K562 (cell line): ENCODE measurements around the gene REPS1. TPM values are rescaled to one million over a fixed set of nuclear protein-coding genes. Genes with fewer than 3 reads are reported as not detected.
A peak's percentile ranks its signal among the peaks of the same experiment; 100 is the strongest.

Experiments
- ATAC-seq: fragments of 200-7000 bp; cut with Tn5 transposase; 3 replicates; pipeline ENCODE4 v1.9.1; 2020; ENCODE audit warnings: moderate library complexity
- BruUV-seq: library from RNA; stranded (reverse); fragments of 400-500 nt; replicated peaks from 2 replicates; lab custom pipeline; 2021; lab: Mats Ljungman, UMichigan
- CTCF ChIA-PET: fragments of 300-600 bp; formaldehyde crosslinking; extraction: SDS; loops from one replicate; lab custom pipeline; 2021; ENCODE audit warnings: low intra/inter-chr PET ratio; lab: Yijun Ruan, JAX
- POLR2A ChIA-PET: fragments of 300-600, 350-650 bp; sonication (Branson Sonifier 250); formaldehyde crosslinking; extraction: SDS; loops from one replicate; lab custom pipeline; 2021; ENCODE audit warnings: antibody characterized with exemption, inconsistent platforms; lab: Yijun Ruan, JAX
- DNase-seq, 4 experiments: peaks; one replicate each; pipeline versions ENCODE4 v3.0.0 to v3.0.0-alpha.2; 2011 to 2018; ENCODE audit warnings: low spot score in 3 of 4, mixed read lengths in 3 of 4; ENCODE audit errors: extremely low read depth in 1 of 4
- FAIRE-seq: peaks from 2 replicates; lab custom pipeline; 2011; peaks lifted over from hg19 to GRCh38; lab: Jason Lieb, UNC
- H2AFZ ChIP-seq: 2 replicates; pipeline ENCODE4 v1.6.0; 2011; ENCODE audit warnings: low read depth, low read length, control low read depth, inconsistent platforms
- H3K27ac ChIP-seq: fragments of 200-600 bp; 3 replicates; pipeline ENCODE4 v1.8.0; 2011; ENCODE audit warnings: low read depth, mild to moderate bottlenecking, control low read depth, inconsistent platforms, low read length, moderate library complexity, mixed read lengths; ENCODE audit errors: extremely low read depth
- H3K27me3 ChIP-seq, 2 experiments: fragments of 300-600 bp in 1 of 2; 2 replicates in 1 of 2; 3 replicates in 1 of 2; pipeline versions ENCODE4 v1.6.0 to v1.8.0; 2011; ENCODE audit warnings: inconsistent platforms in 2 of 2, low read length in 2 of 2, mild to moderate bottlenecking in 1 of 2, mixed read lengths in 1 of 2, moderate library complexity in 1 of 2; ENCODE audit not compliant: control insufficient read depth in 2 of 2, insufficient read depth in 2 of 2
- H3K36me3 ChIP-seq: fragments of 300-600 bp; 3 replicates; pipeline ENCODE4 v1.8.0; 2011; ENCODE audit warnings: mild to moderate bottlenecking, low read length, inconsistent platforms; ENCODE audit not compliant: control insufficient read depth, insufficient read depth
- H3K4me1 ChIP-seq, 2 experiments: fragments of 200-600 bp in 1 of 2; replicated peaks in 1 of 2; 2 replicates in 1 of 2; 3 replicates in 1 of 2; pipeline versions ENCODE4 v1.5.1 to v1.8.0; 2011; ENCODE audit warnings: inconsistent platforms in 2 of 2, low read length in 2 of 2, mild to moderate bottlenecking in 1 of 2, mixed read lengths in 1 of 2, moderate library complexity in 1 of 2; ENCODE audit not compliant: control insufficient read depth in 2 of 2, insufficient read depth in 2 of 2
- H3K4me2 ChIP-seq: 2 replicates; pipeline ENCODE4 v1.6.1; 2011; ENCODE audit warnings: low read length, control low read depth, inconsistent platforms, mixed read lengths; ENCODE audit not compliant: insufficient read depth
- H3K4me3 ChIP-seq: fragments of 200-600 bp; sonication (generic), shearing (Covaris generic); 2 replicates; pipeline ENCODE4 v1.5.1; 2016; ENCODE audit warnings: control low read depth, inconsistent platforms
- H3K79me2 ChIP-seq: fragments of 200-600 bp; 3 replicates; pipeline ENCODE4 v1.8.0; 2011; ENCODE audit warnings: low read length, inconsistent platforms; ENCODE audit not compliant: control insufficient read depth, insufficient read depth
- H3K9ac ChIP-seq, 2 experiments: 2 replicates each; pipeline versions ENCODE4 v1.6.0 to v1.6.1; 2011; ENCODE audit warnings: low read depth in 2 of 2, low read length in 2 of 2, control low read depth in 1 of 2, inconsistent platforms in 1 of 2, mild to moderate bottlenecking in 1 of 2, mixed read lengths in 1 of 2; ENCODE audit not compliant: insufficient read depth in 1 of 2
- H3K9me1 ChIP-seq: one replicate; pipeline ENCODE4 v1.6.0; 2011; ENCODE audit warnings: inconsistent platforms, mild to moderate bottlenecking, low read length, moderate library complexity; ENCODE audit not compliant: control insufficient read depth, insufficient read depth
- H3K9me3 ChIP-seq: replicated peaks from 2 replicates; pipeline ENCODE4 v1.5.1; 2011; ENCODE audit warnings: low read depth, low read length, inconsistent platforms; ENCODE audit not compliant: control insufficient read depth, insufficient read depth
- H4K20me1 ChIP-seq: replicated peaks from 2 replicates; pipeline ENCODE4 v1.6.1; 2011; ENCODE audit warnings: low read length, inconsistent platforms, mixed read lengths; ENCODE audit not compliant: control insufficient read depth, insufficient read depth
- GABPB1 ChIP-seq: sonication (generic); formaldehyde crosslinking; IDR thresholded peaks from 2 replicates; pipeline ENCODE4 v1.8.0; 2022; ENCODE audit warnings: mild to moderate bottlenecking, missing genetic modification reagents
- NFXL1 ChIP-seq: fragments of 450-650 bp; formaldehyde crosslinking; IDR thresholded peaks from 2 replicates; pipeline ENCODE4 v1.4.0; 2021; ENCODE audit warnings: mild to moderate bottlenecking
- POLR2AphosphoS5 ChIP-seq: IDR thresholded peaks from 2 replicates; pipeline ENCODE4 v1.6.1; 2011; ENCODE audit warnings: mild to moderate bottlenecking, low read depth, low read length, moderate library complexity; ENCODE audit not compliant: control insufficient read depth, insufficient read depth
- RFX1 ChIP-seq: fragments of 450-650 bp; IDR thresholded peaks from 2 replicates; pipeline ENCODE4 v1.6.1; 2016; ENCODE audit warnings: mild to moderate bottlenecking, moderate library complexity
- RNF219 ChIP-seq: fragments of 250-450 bp; sonication (Bioruptor Pico); IDR thresholded peaks from 2 replicates; pipeline ENCODE4 v1.5.0; 2022; ENCODE audit warnings: mild to moderate bottlenecking
- SPI1 ChIP-seq: IDR thresholded peaks from 2 replicates; pipeline ENCODE4 v1.6.1; 2011; ENCODE audit warnings: low read depth, low read length, control low read depth, borderline replicate concordance
- UBTF ChIP-seq, 2 experiments: IDR thresholded peaks; 2 replicates each; pipeline ENCODE4 v1.6.1; 2012; ENCODE audit warnings: improper control_type of control experiment in 2 of 2, low read depth in 2 of 2, low read length in 2 of 2, borderline replicate concordance in 1 of 2
- WGBS: fragments of 100-300 bp; shearing (Covaris generic); methylation state at CpG from one replicate; pipeline ENCODE4 v1.1.6; 2016; ENCODE audit warnings: low coverage, mixed read lengths; ENCODE audit not compliant: insufficient coverage; ENCODE audit errors: missing lambda C conversion rate; 5-methylcytosine and 5-hydroxymethylcytosine counted together
- in situ Hi-C: fragments of 300-500 bp; cut with MboI; formaldehyde crosslinking; loops from 4 replicates; pipeline ENCODE4 v1.15.0; 2018; ENCODE audit warnings: inconsistent platforms, mixed read lengths
- intact Hi-C: fragments of 100-400 bp; cut with micrococcal nuclease; formaldehyde crosslinking; loops from 2 replicates; pipeline ENCODE4 v1.14.2; 2022
- polyA plus RNA-seq, 8 experiments: library from polyadenylated mRNA; depleted of rRNA in 4 of 8; stranded (reverse) in 5 of 8; unstranded in 3 of 8; fragments of >200 nt; fragmentation: Nextera tagmentation in 2 of 8; fragmentation: Illumina TruSeq in 1 of 8; extraction: Ambion mirVana in 2 of 8; extraction: Trizol in 1 of 8; gene quantifications; 2 replicates each; pipeline versions ENCODE4 v1.2.1 to v1.2.3, GENCODE V29; 2011 to 2014; ENCODE audit warnings: inconsistent platforms in 1 of 8, missing spikeins in 1 of 8
- total RNA-seq, 7 experiments: library from RNA; depleted of rRNA in 6 of 7; stranded (reverse); fragments of >200 nt in 6 of 7; fragmentation: Illumina TruSeq in 2 of 7; extraction: Trizol in 2 of 7; gene quantifications; 2 replicates each; pipeline versions ENCODE4 v1.2.1 to v1.2.3, GENCODE V29; 2011 to 2021; ENCODE audit warnings: low replicate concordance in 1 of 7

The REPS1 gene
- total and polyA plus RNA-seq, 9 of the 15 experiments (the other 6 are each of a cell fraction or from before 2014, with no cell fraction given): 7.9 to 36.0 (median 27.8) TPM

DNA sequence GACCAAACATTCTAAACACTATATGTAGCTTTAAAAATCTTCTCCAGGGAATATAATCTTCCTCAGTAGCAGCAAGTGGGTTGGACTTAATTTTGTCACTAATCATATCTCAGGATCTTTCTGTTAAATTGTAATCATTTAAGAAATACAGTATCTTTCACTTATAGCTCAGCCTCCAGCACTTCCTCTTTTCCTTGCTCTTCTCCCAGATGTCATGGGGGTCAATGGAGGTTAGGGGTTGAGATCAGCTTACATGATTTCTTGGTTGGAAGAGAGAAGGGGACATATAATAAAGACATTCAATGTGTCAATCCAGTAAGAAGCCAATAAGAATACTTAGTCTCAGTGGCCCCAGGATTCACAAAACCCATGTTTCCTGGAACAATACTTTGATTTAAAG, 15.7 kb upstream of the REPS1 start:
- H2AFZ ChIP-seq: no peak overlapping the region
- ChIA-PET CTCF (no interaction called here), POLR2A (interaction anchor here (1.0 to 1.2 kb wide), 2 partner anchors 17 to 18 kb away, joined by 3 read pairs; no protein-coding TSS in a partner anchor)
- BruUV-seq: no TSS peak
- in situ Hi-C loops: no loop called here
- no peak for FAIRE-seq
- TF ChIP-seq SPI1 (peak; percentile 96), POLR2AphosphoS5 (no peak)
- DNase-seq: no peak
- H3K36me3 ChIP-seq: no peaks in the 10 kb centered on the region
- H3K9me1 ChIP-seq: no peaks in the 10 kb centered on the region
- no peak overlapping the region for H3K27ac ChIP-seq
- ATAC-seq: no peak
- H3K9ac ChIP-seq: no peak overlapping the region
- H4K20me1 ChIP-seq: no peaks in the 10 kb centered on the region
- H3K4me1 ChIP-seq: no peaks in the 10 kb centered on the region
- H3K79me2 ChIP-seq: no peaks in the 10 kb centered on the region
- intact Hi-C loops: no loop called here
- no peaks in the 10 kb centered on the region for H3K9me3 ChIP-seq
- no peak overlapping the region for H3K4me3 ChIP-seq
- peaks cover 6 to 11% of the 10 kb centered on the region in 2 experiments for H3K27me3 ChIP-seq
- H3K4me2 ChIP-seq: no peak overlapping the region

DNA sequence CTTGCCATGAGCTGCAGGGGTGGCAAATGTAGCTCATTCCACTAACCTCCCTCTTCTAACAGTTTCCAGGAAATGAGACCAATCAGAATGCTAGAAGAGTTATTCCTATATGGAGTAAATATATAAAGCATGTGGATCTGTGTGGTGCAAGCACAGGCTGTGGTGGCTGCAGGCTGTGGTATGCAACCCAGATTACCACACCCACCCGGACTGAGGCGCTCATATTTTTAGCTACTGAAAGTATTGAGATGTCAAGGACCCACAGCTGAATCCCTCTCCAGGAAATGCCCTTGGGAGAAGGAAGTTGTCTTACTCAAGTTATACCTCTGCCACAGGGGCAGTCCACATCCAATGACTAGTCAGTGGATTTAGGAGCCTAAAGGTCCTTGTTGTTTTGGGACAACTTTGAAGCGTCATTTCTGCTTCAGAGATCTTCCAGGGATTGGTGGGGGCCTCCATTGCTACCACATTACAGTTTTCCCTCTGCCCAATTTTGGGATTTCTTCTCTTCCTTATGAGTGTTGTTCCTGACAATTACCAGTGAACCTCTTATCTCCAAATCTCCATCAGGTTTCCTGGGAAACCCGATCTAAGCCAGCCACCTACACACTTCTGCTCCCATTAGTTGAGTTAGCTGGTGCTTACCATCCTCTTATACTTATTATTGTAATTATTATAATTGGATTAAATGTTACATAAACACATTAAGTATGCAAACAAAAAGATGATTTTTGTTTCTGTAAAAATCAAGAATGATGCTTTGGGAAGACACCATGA, 12.1 kb upstream of the REPS1 start:
- no peak overlapping the region for H3K27ac ChIP-seq
- no peaks in the 10 kb centered on the region for H4K20me1 ChIP-seq
- FAIRE-seq: no peak
- ChIA-PET POLR2A (interaction anchor here (0.5 to 0.6 kb wide), 2 partner anchors 25 to 212 kb away, joined by 3 to 5 read pairs; no protein-coding TSS in a partner anchor), CTCF (no interaction called here)
- no peak overlapping the region for H3K4me2 ChIP-seq
- no peaks in the 10 kb centered on the region for H3K79me2 ChIP-seq
- no peaks in the 10 kb centered on the region for H3K36me3 ChIP-seq
- no peaks in the 10 kb centered on the region for H3K9me3 ChIP-seq
- WGBS: 1% methylated on average over 4 of the region's 4 CpGs
- H3K9ac ChIP-seq: no peak overlapping the region
- no peak for ATAC-seq
- H3K4me1 ChIP-seq: no peaks in the 10 kb centered on the region
- H3K27me3 ChIP-seq: peaks cover 13 to 19% of the 10 kb centered on the region in 2 experiments
- H3K9me1 ChIP-seq: no peaks in the 10 kb centered on the region
- no peak overlapping the region for H2AFZ ChIP-seq
- intact Hi-C loops: no loop called here
- in situ Hi-C loops: no loop called here
- BruUV-seq: no TSS peak
- H3K4me3 ChIP-seq: no peak overlapping the region
- DNase-seq: no peak
- TF ChIP-seq GABPB1 (CRISPR knock-in tag): no peak
- TF ChIP-seq UBTF (IDR thresholded peaks at IDR 0.05; ENCODE audit: borderline replicate concordance in 1 of 2, low read depth in 2 of 2, low read length in 2 of 2): no peak
- no peak for TF ChIP-seq NFXL1 (CRISPR knock-in tag)
- TF ChIP-seq RNF219 (CRISPR knock-in tag): no peak
- peak; percentile 23; the same call in 1 of the 2 replicates for TF ChIP-seq RFX1
